Neutrophil (primary cell): ENCODE data around the gene ISM1.

Source experiments
- H3K27ac ChIP-seq: fragments of 200-600 bp; sonication (generic); 2 replicates; pipeline ENCODE4 v1.5.1; 2016; ENCODE audit warnings: mild to moderate bottlenecking, moderate library complexity
- H3K27me3 ChIP-seq: fragments of 200-600 bp; sonication (generic); 2 replicates; pipeline ENCODE4 v1.6.0; 2016; ENCODE audit warnings: mild to moderate bottlenecking
- H3K36me3 ChIP-seq: fragments of 200-600 bp; sonication (generic); 2 replicates; pipeline ENCODE4 v1.5.1; 2017
- H3K4me1 ChIP-seq, 2 experiments: fragments of 200-600 bp in 1 of 2; sonication (generic) in 1 of 2; 1 replicate in 1 of 2; 2 replicates in 1 of 2; pipeline versions ENCODE4 v1.5.1 to v1.6.1; 2013 to 2016; ENCODE audit warnings: low read depth in 1 of 2, low read length in 1 of 2, mild to moderate bottlenecking in 1 of 2, moderate library complexity in 1 of 2; ENCODE audit not compliant: control insufficient read depth in 1 of 2, insufficient read depth in 1 of 2
- H3K4me3 ChIP-seq, 2 experiments: fragments of 200-600 bp in 1 of 2; sonication (generic) in 1 of 2; 1 replicate in 1 of 2; 2 replicates in 1 of 2; pipeline ENCODE4 v1.5.1; 2013 to 2016; ENCODE audit warnings: low read depth in 1 of 2, low read length in 1 of 2, mild to moderate bottlenecking in 1 of 2, moderate library complexity in 1 of 2
- H3K9me3 ChIP-seq: fragments of 200-600 bp; sonication (generic); 2 replicates; pipeline ENCODE4 v1.5.1; 2016
- TF ChIP-seq, protein P1 (sequence below): fragments of 200-600 bp; sonication (generic); IDR thresholded peaks from 2 replicates; pipeline ENCODE4 v1.5.1; 2016; ENCODE audit warnings: antibody characterized with exemption

Gene ISM1

DNA sequence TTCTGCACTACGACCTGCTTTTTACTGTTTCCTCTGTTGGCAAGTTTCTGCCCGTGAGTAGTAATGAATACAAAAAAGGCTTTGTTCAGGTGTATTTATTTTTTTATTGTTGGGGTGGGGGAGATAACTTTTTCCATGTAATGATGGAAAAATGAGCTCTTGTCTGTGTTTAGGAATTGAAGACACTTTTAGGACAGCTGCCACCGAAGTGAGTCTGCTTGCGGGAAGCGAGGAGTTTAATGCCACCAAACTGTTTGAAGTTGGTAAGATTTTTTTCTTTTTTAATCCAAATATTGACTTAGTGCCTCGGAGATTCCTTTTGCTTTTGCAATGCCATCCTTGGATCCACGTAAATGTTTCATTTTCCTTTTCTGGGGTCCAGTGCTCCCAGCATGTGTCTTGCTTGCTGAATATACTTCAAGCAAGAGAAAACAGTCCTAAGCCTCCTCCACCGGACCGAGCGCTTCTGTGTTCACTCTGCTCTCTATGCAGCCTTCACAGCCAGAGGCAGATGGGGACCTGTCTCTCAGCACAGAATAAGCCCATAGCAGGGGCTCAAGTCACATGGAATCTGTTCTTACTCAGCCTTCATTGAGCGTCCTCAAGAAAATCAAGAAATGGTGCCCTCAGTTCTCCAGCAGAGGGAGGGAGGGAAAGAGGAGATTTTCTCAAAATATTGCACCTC, 71.3 kb downstream of the ISM1 start:
- Histone ChIP-seq H3K9me3 (no peaks in the 10 kb centered on the region), H3K27me3 (no peaks in the 10 kb centered on the region), H3K27ac (no peak overlapping the region), H3K4me3 (no peak overlapping the region), H3K4me1 (no peaks in the 10 kb centered on the region), H3K36me3 (no peaks in the 10 kb centered on the region)
- TF ChIP-seq, protein P1, sequence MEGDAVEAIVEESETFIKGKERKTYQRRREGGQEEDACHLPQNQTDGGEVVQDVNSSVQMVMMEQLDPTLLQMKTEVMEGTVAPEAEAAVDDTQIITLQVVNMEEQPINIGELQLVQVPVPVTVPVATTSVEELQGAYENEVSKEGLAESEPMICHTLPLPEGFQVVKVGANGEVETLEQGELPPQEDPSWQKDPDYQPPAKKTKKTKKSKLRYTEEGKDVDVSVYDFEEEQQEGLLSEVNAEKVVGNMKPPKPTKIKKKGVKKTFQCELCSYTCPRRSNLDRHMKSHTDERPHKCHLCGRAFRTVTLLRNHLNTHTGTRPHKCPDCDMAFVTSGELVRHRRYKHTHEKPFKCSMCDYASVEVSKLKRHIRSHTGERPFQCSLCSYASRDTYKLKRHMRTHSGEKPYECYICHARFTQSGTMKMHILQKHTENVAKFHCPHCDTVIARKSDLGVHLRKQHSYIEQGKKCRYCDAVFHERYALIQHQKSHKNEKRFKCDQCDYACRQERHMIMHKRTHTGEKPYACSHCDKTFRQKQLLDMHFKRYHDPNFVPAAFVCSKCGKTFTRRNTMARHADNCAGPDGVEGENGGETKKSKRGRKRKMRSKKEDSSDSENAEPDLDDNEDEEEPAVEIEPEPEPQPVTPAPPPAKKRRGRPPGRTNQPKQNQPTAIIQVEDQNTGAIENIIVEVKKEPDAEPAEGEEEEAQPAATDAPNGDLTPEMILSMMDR = no peak

DNA sequence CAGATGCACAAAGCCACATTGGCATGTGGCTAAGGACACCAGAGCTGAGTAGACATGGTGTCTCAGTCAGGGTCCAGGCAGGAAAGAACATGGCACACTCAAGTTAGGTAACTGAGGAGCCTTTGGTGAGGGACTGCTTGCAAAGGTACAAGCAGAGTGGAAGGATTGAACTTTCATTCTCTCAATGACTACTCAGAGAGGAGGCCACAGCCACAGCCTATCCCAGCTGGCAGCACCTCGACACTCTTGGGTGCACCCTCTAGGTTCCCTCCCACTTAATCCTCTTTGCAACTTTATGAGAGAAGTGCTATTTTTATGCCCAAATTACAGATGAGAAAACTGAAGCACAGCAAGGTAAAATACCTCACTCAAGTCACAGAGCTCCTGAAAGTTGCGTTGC, 73.4 kb downstream of the ISM1 start:
- TF ChIP-seq, protein P1 = no peak
- Histone ChIP-seq H3K27me3 (no peaks in the 10 kb centered on the region), H3K36me3 (no peaks in the 10 kb centered on the region), H3K27ac (no peak overlapping the region), H3K4me1 (no peaks in the 10 kb centered on the region), H3K9me3 (no peaks in the 10 kb centered on the region), H3K4me3 (no peak overlapping the region)

DNA sequence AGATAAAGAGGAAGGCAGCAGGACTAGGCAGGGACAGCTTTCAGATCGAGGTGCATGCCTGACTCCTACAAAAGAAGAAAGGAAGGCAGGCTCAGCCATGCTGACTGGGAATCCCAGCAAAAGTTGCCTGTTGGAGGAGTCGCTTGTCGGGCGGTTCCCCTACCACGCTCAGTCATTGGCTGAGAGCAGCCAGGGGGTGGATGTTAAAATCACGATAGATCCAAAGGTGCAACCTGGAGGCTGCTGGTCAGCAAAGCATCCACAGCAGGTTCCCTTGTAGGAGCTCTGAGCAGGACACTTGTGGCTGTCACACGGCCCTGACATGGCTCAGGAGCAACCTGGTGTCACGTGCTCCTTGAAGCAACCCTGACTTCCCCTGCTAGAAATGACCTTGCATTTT, 74.6 kb downstream of the ISM1 start:
- H3K9me3 ChIP-seq = no peaks in the 10 kb centered on the region
- TF ChIP-seq, protein P1 = no peak
- no peak overlapping the region for H3K4me3 ChIP-seq
- no peak overlapping the region for H3K27ac ChIP-seq
- no peaks in the 10 kb centered on the region for H3K36me3 ChIP-seq
- H3K27me3 ChIP-seq = no peaks in the 10 kb centered on the region
- H3K4me1 ChIP-seq = no peaks in the 10 kb centered on the region

DNA sequence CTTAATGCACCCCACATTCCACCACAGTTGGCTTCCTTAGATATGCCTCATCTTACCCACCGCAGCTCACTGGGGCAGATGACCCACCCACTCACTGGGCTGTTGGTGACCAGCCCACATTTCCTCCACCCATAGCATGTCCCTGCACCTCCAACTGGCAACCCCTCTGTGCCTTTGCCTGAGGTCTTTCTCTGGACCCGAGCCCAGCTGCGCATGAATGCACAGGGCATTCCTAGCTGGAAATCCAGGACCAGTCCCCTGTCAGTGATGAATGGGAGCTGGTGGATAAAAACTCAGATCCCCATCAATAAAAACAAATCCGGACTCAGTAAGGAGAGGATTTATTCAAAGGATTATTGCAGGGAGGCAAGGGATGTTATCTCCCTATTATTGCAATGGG, 75.0 kb downstream of the ISM1 start:
- H3K4me1 ChIP-seq = no peaks in the 10 kb centered on the region
- no peak overlapping the region for H3K27ac ChIP-seq
- no peak overlapping the region for H3K4me3 ChIP-seq
- H3K27me3 ChIP-seq = no peaks in the 10 kb centered on the region
- no peaks in the 10 kb centered on the region for H3K9me3 ChIP-seq
- H3K36me3 ChIP-seq = no peaks in the 10 kb centered on the region
- TF ChIP-seq, protein P1 = no peak

DNA sequence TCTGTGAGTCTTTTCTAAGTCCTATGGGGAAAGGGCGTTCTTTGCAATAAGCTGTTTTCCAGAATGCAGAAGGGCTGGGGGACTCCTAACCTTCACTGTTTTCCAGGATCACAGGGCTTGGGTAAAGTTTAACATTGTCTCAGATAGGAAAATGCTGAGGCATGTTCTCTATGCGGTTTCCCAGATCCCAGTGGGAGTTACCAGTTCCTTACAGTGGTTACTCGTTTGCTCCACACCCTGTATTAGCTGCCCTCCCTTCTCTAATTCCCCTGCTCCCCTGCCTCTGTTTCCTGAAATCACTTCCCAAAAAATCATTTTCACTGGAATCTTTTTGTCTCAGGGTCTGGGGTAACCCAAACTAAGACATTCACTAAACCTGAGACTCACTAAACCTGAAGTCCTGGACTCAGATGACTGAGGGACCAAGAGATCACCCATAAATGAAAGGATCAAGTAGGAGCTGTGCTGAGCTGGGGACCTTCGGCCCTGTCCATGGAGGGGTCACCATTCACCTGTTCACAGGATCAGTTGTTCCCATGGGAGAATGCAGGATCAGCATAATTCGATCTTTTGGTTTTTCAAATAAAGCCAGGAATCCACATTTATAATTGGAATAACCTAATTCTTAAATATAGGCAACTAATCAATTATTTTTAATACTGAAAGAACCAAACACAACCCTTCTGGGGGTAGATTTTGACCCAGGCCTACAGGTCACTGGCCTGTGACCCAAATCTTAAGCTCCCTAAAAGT, 76.2 kb downstream of the ISM1 start:
- H3K4me3 ChIP-seq = no peak overlapping the region
- H3K27me3 ChIP-seq = no peaks in the 10 kb centered on the region
- H3K4me1 ChIP-seq = no peaks in the 10 kb centered on the region
- H3K36me3 ChIP-seq = no peaks in the 10 kb centered on the region
- TF ChIP-seq, protein P1 = no peak
- H3K9me3 ChIP-seq = no peaks in the 10 kb centered on the region
- H3K27ac ChIP-seq = no peak overlapping the region
